NCI-H146 (cell line): ENCODE measurements around the gene SFXN5.

Source experiments
- DNase-seq: peaks from one replicate; lab custom pipeline; 2025; lab: John Stamatoyannopoulos, UW

Gene SFXN5

DNA sequence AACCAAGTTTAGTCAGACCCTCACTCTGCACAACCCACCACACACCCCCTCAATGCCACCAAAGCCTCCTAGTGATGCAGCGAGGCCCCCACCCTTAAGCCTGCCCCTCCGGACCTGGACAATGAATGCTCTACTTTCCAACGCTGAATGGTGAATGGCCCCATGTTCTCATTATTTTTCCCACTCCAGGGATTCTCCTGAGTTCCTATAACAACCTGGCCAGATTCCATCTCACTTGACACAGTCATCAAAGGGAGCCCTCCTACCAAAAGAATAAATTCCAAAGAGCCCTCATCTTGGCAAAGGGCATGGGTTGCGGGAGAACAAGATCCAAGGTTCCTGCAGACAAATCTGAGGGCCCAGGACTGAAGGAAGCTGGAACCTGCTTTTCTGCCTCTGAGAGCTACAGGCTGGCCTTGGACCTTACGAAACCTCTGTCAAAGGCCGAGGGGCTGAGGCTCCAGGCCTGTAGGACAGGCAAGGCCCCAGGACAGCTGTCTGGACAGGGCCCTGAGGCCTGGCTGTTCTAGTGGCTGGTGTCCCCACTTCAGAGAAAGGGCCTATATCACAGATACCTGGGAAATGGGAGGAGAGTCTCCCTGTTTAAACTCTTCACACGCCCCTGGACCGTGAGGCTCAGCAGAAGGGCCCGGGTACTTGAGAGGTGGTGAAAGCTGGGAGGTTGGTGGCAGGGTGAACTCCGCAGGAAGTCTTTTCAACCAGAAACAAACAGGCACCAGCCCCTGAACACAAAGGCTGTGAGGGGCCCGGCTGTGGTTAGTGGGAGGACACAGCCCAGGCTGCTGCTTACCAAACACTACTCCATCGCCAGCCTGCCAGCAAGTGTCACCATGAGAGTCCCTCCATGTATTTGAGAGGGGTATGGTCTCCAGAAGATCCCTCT, 27.3 kb downstream of the SFXN5 start:
- no peak for DNase-seq

DNA sequence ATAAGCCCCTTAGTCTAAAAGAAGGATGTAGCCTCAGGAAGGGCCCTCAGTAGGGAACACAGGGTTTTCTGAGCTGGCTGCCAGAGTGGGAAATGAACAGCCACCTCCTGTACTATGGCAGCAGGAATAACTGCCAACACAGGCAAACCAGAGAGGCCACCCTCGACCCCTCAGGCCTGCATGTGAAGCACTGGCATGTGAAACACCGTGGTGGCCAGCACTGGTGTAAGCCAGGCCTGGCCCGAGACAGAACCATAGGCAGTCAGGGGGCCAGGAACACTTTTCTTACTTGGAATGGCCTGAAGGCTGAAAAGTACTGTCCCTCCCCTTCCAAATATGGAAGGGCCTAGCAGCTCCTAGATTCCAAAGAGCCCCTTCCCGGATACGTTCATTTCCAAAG, 28.2 kb downstream of the SFXN5 start:
- DNase-seq, result no peak

DNA sequence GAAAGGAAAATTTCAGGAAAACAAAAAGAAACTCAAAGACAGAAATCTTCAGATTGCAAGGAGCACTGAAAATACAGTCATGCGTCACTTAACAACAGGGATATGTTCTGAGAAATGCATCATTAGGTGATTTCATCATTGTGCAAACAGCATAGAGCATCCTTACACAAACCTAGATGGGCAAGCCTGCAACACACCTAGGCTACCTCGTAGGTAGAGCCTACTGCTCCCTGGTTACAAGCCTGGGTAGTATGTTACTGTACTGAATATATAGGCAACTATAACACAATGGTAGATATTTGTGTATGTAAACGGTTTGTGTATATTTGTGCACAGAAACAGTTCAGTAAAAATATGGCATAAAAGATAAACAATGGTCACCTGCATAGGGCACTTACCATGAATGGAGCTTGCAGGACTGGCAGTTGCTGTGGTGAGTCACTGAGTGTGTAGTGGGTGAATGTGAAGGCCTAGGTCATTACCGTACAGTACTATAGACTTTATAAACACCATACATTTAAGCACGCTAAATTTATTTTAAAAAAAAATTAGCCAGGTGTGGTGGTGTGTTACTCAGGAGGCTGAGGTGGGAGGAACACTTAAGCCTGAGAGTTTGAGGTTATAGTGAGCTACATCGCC, 33.4 kb downstream of the SFXN5 start:
- no peak for DNase-seq

DNA sequence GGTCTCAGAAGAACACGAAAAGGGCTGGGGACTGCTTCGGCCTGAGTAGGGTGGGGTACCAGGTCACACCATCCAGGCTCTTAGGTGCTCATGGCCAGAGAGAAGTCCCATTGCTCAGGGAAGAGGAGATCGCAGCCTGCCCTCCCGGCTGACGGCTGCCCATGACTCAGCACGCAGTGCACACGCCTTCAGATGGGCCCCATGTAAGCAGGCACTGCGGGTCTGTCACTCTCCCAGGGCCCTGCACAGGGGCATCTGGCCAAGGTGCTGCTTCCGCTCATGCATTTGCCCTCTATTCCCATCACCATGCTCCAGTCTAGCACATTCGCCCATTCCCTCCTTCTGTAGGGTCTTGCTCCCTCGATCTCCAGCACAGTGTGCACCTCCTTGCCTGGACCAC, 34.7 kb downstream of the SFXN5 start:
- no peak for DNase-seq

DNA sequence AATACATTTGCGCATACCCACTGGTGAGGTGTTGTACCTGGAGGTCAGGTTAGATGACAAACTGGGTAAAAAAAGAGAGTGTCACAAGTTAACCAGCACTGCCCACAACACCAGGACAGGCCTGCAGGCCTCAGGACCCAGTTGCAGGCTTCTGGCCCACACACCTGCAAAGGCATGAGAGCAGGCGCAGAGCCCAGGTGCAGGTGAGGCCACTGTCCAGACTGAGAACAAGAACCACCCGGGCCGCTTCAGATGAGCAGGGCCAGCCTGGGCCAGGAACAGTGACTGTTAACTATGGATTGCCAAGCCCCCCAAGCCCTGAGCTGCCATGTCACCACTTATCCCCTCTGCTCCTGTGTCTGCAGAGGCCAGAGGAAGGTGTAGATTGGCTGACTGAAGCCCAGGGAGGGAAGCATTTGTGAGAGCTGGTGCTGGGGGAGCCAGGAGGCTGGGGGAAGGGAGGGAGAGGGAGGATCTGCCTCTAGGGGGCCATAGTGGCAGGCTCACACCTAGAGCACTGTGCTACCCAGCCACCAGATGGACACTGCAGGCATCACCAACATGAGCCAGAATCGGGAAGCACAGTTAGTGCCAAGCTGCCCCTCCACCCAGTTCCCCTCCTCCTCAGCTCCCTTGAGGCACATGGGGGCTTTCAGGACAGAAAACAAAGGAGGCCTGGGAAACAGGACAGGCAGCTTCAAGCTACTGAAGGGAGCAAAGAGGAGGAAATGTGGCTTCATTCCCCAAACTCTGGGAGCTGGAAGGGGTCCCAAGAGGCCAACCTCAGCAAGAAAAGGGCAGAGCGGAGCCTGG, 35.4 kb downstream of the SFXN5 start:
- no peak for DNase-seq

DNA sequence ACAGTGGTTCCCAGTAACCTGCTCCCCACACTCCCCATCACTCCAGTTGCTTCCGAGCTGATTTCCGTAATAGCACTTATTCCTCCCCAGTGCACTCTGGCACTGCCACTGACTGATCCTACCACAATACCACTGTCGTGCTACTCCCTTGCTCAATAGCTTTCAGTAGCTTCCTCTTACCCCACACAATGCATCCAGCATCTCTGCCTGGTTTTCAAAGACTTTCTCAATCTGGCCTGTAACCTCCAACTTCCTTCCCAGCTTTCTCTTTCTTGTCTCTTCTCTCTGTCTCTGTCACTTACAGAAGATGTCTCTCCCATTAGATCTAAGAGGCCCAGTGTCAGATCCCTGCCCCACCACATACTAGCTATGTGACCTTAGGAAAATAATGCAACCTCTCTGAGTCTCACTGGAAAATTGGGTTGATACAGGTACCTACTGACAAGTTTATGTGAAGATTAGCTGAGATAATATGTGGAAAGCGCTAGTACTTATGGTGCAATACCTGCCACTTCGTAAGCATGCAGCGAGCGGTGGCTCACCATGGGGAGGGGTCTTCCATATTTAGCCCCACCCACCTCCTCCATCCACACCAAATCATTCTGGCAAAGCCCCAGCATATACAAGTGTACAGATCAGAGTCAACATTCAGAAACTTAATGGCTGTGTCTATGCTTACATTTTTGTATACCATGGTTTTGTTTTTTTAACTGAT, 36.7 kb downstream of the SFXN5 start:
- no peak for DNase-seq

DNA sequence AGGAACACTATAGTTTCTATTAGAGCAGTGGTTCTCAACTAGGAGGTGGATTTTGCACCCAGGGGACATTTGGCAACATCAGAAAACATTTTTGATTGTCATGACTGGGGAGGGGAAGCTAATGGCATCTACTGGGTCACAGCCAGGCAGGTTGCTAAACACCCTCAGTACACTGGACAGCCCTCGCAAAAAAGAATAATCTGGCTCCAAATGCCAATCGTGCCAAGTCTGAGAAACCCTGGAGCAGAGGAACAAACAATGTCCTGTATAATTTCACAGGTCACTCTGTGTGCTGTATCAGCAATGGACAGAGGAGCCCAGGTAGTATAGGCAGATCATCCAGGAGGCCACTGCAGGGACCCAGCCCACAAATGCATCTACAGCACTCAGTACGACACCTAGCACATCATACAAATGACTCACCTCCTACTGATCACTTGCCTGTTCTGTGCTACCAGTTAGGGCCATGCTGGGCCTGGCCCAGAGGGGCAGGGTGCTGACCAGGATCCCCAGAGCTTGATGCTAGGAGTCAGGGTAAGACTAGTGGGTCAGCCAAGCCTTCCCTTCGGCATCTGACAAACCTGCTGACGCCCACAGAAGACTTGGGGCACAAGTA, 37.6 kb downstream of the SFXN5 start:
- DNase-seq, result no peak

DNA sequence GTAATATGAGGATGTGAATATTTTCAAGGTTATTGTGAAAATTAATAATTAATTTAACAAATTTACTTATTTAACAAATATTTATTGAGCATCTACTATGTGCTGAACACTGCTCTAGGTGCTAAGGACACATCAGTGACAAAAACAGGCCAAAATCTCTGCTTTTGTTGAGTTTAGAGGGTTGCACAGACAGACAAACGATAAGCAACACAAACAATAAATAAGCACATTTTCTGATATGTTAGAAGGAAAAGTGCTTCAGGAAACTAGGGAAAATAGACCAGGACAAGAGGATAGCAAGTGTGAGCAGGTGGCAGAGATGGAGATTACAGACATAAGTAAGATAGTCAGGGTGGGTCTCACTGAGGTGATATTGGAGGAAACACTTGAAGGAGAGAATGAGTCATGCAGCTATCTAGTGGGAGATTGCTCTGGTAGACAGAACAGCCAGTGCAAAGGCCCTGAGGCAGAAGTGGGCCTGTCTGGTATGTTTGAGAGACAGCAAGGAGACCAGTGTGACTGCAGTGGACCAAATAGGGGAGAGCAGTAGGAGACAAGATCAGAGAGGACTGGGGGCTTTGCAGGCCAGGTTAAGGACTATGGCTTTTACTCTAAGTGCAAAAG, 38.3 kb downstream of the SFXN5 start:
- no peak for DNase-seq

DNA sequence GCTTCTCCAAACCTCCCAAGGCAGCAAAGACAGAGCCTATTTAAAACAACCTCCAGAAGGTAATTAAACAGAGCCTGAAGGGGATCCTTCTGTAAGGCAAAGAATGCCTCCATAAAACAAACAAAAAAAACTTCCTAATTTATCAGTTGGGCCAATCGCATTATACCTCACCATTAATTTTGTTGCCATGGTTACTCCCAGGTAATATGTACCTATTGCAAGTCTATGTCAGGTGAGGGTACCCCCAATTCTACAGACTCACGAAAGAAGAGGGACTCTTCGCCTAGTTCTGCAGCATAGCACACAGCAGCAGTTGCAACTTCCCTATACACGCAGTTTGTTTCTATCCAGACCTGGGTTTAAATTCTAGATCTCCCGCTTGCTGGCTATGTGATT, 38.8 kb downstream of the SFXN5 start:
- DNase-seq, result no peak

DNA sequence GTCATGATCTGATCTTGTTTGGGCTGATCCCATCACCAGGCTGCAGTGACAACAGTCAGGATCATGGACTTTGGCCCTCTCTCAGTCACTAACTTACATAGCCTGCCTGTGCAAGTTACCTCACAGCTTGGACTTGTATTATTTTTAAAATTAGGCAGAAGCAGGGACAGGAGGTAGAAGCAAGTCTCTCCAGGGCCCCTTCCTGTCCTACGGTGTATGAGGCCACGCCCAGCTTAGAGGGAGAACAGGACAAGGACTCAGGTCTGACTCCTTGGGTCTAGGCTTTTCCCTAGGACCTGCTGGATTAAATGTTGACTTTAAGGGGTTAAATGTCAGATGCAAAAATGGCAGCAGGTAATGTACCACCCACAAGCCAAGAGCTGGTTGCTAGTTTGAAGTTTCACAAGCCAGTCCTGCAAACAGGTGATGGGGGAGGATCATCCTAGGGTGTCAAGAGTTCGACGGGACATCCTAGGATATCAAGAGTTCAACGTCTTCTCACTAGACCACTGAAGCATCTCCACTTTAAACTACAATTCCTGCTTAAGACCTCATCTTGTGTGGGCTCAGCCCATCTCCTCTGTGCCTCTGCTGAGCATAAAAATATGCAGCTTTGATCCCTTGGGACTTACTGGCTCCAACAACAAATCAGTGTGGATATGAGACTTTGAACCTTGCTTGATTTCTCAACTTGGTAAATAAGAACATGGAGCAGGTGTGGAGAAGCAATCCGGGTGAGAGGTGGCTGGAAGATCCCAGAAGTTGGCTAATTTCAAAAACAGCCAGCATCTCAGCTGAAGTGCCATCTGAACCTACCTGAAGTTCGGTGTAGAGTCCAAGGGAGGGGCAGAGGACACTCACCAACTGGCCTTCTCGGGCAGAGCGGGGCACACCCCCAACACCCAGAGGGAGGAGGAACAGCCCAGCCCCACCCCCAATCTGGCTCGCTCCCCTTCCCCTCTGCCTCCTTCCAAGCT, 39.5 kb downstream of the SFXN5 start:
- DNase-seq, result no peak

DNA sequence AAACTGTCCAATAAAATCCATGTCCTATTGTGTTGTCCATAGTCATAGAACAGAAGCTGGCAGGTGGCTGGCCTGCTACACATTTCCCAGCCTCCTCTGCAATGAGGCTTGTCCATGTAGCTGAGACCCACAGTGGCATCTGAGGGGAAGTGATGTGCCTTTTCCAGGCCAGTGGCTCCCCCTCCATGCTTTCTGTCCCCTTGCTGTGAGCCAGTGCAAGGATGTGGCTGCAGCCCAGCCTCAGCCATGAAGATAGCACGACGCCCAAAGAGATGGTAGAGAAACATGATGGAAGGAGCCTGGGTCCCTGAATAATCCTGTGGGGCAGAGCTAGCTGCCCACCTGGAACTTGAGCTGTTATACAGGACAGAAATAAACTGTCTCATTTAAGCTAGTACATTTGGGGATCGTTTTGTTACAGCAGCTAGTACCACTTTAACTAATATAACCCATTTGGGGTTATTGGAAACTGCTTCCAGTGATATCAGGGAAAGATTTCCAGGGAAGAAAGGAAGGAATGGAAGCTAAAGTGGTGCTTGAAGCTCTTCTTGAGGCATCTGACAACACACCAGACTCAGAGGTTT, 40.3 kb downstream of the SFXN5 start:
- DNase-seq, result no peak

DNA sequence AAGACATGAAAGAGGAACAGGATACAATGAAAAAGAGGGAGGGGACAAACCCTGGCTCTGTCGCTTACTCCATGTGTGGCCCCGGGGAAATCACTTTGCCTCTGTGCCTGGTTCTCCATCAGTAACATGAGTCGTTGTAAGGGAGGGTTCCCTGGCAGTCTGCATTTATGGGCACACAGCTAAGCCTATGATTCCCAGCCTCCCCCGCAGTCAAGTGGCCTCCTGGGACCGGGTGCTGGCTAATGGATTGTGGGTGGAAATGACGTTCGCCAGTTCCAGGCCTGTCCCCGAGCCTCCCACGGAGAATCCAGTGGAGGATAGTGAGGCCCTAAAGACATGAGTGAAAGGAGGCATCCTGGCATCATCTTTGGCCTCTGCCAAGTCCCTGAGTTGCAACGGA, 42.7 kb downstream of the SFXN5 start:
- no peak for DNase-seq

DNA sequence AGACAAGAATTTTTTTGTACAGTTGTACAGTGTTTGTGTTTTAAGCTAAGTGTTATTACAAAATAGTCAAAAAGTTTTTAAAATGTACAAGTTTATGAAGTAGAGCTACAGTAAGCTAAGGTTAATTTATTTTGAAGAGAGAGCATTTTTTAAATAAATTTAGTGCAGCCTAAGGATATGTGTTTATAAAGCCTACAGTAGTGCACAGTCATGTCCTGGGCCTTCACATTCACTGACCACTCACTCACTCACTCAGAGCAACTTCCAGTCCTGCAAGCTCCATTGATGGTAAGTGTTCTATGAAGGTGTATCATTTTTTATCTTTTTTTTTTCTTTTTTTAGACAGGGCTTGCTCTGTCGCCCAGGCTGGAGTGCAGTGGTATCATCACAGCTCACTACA, 44.2 kb downstream of the SFXN5 start:
- DNase-seq, result no peak

DNA sequence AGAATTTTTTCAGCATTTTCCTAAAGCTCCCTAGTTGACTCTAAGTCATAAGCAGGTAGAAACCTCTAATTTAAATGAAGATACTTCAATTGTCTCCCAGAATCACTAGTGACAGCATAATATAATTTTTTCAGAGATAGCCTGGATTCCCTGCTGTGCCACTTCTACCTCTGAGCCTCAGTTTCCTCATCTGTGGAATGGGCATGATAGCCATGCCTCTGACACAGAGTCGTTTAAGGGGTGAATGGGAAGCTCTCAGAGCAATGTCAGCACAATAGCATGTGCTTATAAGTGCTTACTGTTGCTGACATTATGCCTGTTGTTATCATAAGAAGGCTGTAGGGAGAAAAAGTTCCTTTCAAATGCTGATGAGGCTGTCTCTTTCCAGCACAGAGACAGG, 48.0 kb downstream of the SFXN5 start:
- no peak for DNase-seq

DNA sequence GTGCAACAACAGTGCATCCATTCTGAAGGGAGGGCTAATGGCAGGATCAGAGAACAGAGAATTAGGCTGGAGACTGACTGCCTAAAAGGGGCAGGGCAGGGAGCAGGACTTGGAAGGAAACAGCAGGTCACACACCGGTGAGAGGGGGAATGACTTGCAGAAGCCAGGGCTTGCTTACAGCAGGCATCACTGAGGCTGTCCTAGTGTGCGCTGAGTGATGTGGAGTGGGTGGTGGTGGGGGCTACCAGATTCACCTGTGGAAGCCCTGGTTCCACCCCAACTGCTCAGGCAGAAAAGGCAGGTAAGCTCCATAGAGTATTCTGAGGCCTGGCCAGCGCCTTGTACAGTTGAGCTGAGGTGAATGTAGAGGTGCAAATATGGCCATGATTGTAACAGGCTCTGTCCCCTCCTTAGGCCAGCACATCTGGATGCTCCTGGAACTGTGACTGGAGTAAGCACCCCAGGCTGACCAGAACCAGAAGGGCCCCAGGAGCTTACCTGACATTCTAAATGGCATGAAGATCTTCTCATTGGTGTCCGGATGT, 49.4 kb downstream of the SFXN5 start:
- no peak for DNase-seq

DNA sequence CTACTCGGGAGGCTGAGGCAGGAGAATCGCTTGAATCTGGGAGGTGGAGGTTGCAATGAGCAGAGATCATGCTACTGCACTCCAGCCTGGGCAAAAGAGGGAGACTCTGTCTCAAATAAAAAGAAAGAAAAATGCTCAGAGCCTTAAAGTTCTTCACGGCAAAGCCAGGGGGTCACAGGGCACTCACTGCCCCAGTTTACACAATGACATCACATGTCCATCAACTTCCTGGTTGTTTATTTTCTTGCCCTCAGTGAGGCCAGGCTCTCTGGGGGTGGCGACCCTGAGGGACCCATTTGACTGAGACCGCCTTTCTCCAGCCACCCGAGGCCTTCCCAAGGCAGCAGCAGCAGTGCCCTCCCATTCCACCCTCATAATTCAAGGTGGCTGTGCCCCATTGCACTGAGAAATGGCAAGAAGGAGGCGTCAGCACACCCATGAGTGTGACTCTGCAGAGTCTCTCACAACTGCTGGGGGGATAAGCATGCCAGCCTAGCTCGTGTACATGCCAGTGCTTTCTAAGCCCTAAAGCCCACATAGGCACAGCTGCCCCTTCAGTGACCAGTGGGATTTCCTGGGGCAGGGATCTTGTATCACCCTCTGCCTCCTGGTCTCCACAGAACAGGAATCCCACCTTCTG, 50.0 kb downstream of the SFXN5 start:
- DNase-seq, result no peak

DNA sequence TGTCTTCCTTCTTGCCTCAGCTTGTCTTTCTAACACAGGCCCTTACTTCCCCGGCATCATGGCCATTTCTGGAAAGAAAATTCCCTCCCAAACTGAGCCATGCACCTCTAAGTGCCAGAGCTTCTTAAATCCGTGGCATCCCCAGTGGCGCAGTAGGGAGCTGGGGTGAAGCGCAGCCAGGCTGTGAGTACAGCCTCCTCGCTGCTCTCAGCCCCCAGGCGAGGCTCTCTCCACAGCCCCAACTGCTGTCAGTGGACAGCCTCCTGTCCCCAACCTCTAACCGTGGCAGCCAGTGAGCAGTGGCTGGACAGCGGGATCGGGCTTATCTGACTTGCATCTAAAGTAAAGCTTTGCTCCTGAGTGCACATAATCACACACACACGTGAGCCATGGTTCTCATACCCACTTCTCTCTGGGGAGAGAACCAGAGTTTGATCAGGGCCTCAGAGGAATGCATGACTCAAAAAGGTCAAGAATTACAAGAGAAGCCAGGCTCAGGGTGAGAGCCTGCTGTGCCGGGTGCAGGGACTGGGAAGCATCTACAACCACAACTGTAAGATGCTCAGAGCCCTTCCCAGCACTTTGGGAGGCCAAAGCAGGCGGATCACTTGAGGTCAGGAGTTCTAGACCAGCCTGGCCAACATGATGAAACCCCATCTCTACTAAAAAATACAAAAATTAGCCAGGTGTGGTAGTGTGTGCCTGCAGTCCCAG, 50.7 kb downstream of the SFXN5 start:
- DNase-seq, result no peak

DNA sequence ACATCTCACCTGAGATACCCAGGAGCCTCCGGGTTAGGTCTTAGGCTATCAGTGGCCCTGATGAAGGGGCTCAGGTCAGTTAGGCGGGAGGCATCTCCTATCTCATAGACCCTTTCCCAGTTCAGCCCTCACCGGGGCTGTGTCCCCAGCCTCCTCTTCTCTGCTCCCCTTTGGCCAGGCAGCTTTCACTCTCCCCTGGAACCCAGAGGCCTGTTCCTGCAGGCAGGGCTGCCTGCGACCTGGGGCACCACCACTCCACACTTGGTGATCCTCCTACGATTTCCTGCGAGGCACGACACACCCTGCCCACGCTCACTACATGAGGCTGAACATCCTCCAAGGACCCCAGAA, 51.2 kb downstream of the SFXN5 start:
- DNase-seq, result no peak
